HEK293 (cell line): ENCODE measurements around the gene ATP5PO.

Experiments
- CTCF ChIA-PET: fragments of 350-600 bp; formaldehyde crosslinking; extraction: SDS; loops from one replicate; lab custom pipeline; 2021; ENCODE audit warnings: antibody characterized with exemption; lab: Yijun Ruan, JAX
- POLR2A ChIA-PET: fragments of 300-600 bp; formaldehyde crosslinking; extraction: SDS; loops from one replicate; lab custom pipeline; 2020; ENCODE audit warnings: antibody characterized with exemption, inconsistent platforms; lab: Yijun Ruan, JAX
- H3K27ac ChIP-seq: fragments of 200-500 bp; sonication (Bioruptor generic); 2 replicates; pipeline ENCODE4 v1.5.1; 2014; ENCODE audit warnings: low read depth, low read length, control low read depth, inconsistent platforms; ENCODE audit errors: extremely low read depth
- H3K36me3 ChIP-seq, 2 experiments: fragments of 200-500 bp in 1 of 2; sonication (Bioruptor generic) in 1 of 2; 1 replicate in 1 of 2; 2 replicates in 1 of 2; pipeline ENCODE4 v1.5.1; 2014 to 2017; ENCODE audit warnings: inconsistent platforms in 2 of 2, low read length in 2 of 2; ENCODE audit not compliant: control insufficient read depth in 2 of 2, insufficient read depth in 1 of 2
- H3K4me1 ChIP-seq: fragments of 200-500 bp; sonication (Bioruptor generic); 2 replicates; pipeline ENCODE4 v1.5.1; 2014; ENCODE audit warnings: mild to moderate bottlenecking, low read length, inconsistent platforms; ENCODE audit not compliant: control insufficient read depth, insufficient read depth
- H3K4me3 ChIP-seq: 2 replicates; pipeline ENCODE4 v1.5.1; 2011; ENCODE audit warnings: low read depth, mild to moderate bottlenecking, control low read depth, low read length, moderate library complexity
- H3K9me3 ChIP-seq: fragments of 200-500 bp; sonication (Bioruptor generic); 2 replicates; pipeline ENCODE4 v1.5.1; 2014; ENCODE audit warnings: low read depth, low read length, inconsistent platforms; ENCODE audit not compliant: control insufficient read depth, insufficient read depth
- HOXA7 ChIP-seq: sonication (generic); formaldehyde crosslinking; IDR thresholded peaks from 2 replicates; pipeline ENCODE4 v1.8.1; 2022; ENCODE audit warnings: missing genetic modification reagents, borderline replicate concordance
- IKZF3 ChIP-seq: fragments of 450-650 bp; IDR thresholded peaks from 2 replicates; pipeline ENCODE4 v1.5.0; 2018; ENCODE audit warnings: missing biosample characterization, mild to moderate bottlenecking, missing genetic modification characterization, moderate library complexity
- REPIN1 ChIP-seq: fragments of 450-650 bp; formaldehyde crosslinking; IDR thresholded peaks from 2 replicates; pipeline ENCODE4 v1.5.1; 2017; ENCODE audit warnings: missing biosample characterization, missing genetic modification characterization, low read depth
- ZNF138 ChIP-seq: fragments of 450-650 bp; formaldehyde crosslinking; IDR thresholded peaks from 2 replicates; pipeline ENCODE4 v1.5.1; 2016; ENCODE audit warnings: missing biosample characterization, missing genetic modification characterization, borderline replicate concordance
- ZNF157 ChIP-seq: fragments of 450-650 bp; formaldehyde crosslinking; IDR thresholded peaks from 2 replicates; pipeline ENCODE4 v1.5.1; 2016; ENCODE audit warnings: missing biosample characterization, missing genetic modification characterization
- ZNF23 ChIP-seq: fragments of 450-650 bp; formaldehyde crosslinking; IDR thresholded peaks from 2 replicates; pipeline ENCODE4 v1.5.1; 2016; ENCODE audit warnings: missing biosample characterization, missing genetic modification characterization, borderline replicate concordance
- ZNF239 ChIP-seq: fragments of 450-650 bp; formaldehyde crosslinking; IDR thresholded peaks from 2 replicates; pipeline ENCODE4 v1.5.1; 2016; ENCODE audit warnings: missing biosample characterization, missing genetic modification characterization
- ZNF24 ChIP-seq: fragments of 450-650 bp; formaldehyde crosslinking; IDR thresholded peaks from 2 replicates; pipeline ENCODE4 v1.5.1; 2016; ENCODE audit warnings: missing biosample characterization, missing genetic modification characterization
- ZNF274 ChIP-seq, 2 experiments: fragments of 200-500 bp in 1 of 2; fragments of 450-650 bp in 1 of 2; sonication (Bioruptor generic) in 1 of 2; formaldehyde crosslinking in 1 of 2; IDR thresholded peaks; 2 replicates each; pipeline versions ENCODE4 v1.5.1 to v1.6.1; 2014 to 2016; ENCODE audit warnings: borderline replicate concordance in 1 of 2, inconsistent platforms in 1 of 2, low read length in 1 of 2, missing biosample characterization in 1 of 2, missing genetic modification characterization in 1 of 2
- ZNF292 ChIP-seq: fragments of 450-650 bp; formaldehyde crosslinking; IDR thresholded peaks from 2 replicates; pipeline ENCODE4 v1.5.1; 2016; ENCODE audit warnings: low read depth, missing biosample characterization, missing genetic modification characterization, borderline replicate concordance
- ZNF350 ChIP-seq: fragments of 450-650 bp; formaldehyde crosslinking; IDR thresholded peaks from 2 replicates; pipeline ENCODE4 v1.5.0; 2017; ENCODE audit warnings: missing biosample characterization, mild to moderate bottlenecking, missing genetic modification characterization
- ZNF37A ChIP-seq: fragments of 450-650 bp; IDR thresholded peaks from 2 replicates; pipeline ENCODE4 v1.5.1; 2018; ENCODE audit warnings: missing biosample characterization, missing genetic modification characterization
- ZNF398 ChIP-seq: fragments of 450-650 bp; formaldehyde crosslinking; IDR thresholded peaks from 2 replicates; pipeline ENCODE4 v1.5.1; 2017; ENCODE audit warnings: missing biosample characterization, missing genetic modification characterization
- ZNF449 ChIP-seq: fragments of 450-650 bp; formaldehyde crosslinking; IDR thresholded peaks from 2 replicates; pipeline ENCODE4 v1.5.1; 2017; ENCODE audit warnings: missing biosample characterization, mild to moderate bottlenecking, missing genetic modification characterization, moderate library complexity
- ZNF514 ChIP-seq: fragments of 450-650 bp; formaldehyde crosslinking; IDR thresholded peaks from 2 replicates; pipeline ENCODE4 v1.5.1; 2016; ENCODE audit warnings: missing biosample characterization, missing genetic modification characterization
- ZNF521 ChIP-seq: fragments of 450-650 bp; formaldehyde crosslinking; IDR thresholded peaks from 2 replicates; pipeline ENCODE4 v1.5.1; 2017; ENCODE audit warnings: missing biosample characterization, mild to moderate bottlenecking, missing genetic modification characterization
- ZNF639 ChIP-seq: fragments of 450-650 bp; formaldehyde crosslinking; IDR thresholded peaks from 2 replicates; pipeline ENCODE4 v1.5.1; 2016; ENCODE audit warnings: missing biosample characterization, missing genetic modification characterization
- ZNF677 ChIP-seq: fragments of 450-650 bp; IDR thresholded peaks from 2 replicates; pipeline ENCODE4 v1.5.0; 2018; ENCODE audit warnings: missing biosample characterization, mild to moderate bottlenecking, missing genetic modification characterization, moderate library complexity
- ZSCAN30 ChIP-seq: fragments of 450-650 bp; IDR thresholded peaks from 2 replicates; pipeline ENCODE4 v1.5.1; 2018; ENCODE audit warnings: missing biosample characterization, mild to moderate bottlenecking, missing genetic modification characterization, moderate library complexity
- TF ChIP-seq, protein P1 (sequence below): fragments of 450-650 bp; formaldehyde crosslinking; IDR thresholded peaks from 2 replicates; pipeline ENCODE4 v1.5.1; 2016; ENCODE audit warnings: missing biosample characterization, missing genetic modification characterization

Gene ATP5PO

GRCh38 chr21:33951276-33952178 is 35.9 kb upstream of the ATP5PO start (continued):
- TF ChIP-seq, protein P1, sequence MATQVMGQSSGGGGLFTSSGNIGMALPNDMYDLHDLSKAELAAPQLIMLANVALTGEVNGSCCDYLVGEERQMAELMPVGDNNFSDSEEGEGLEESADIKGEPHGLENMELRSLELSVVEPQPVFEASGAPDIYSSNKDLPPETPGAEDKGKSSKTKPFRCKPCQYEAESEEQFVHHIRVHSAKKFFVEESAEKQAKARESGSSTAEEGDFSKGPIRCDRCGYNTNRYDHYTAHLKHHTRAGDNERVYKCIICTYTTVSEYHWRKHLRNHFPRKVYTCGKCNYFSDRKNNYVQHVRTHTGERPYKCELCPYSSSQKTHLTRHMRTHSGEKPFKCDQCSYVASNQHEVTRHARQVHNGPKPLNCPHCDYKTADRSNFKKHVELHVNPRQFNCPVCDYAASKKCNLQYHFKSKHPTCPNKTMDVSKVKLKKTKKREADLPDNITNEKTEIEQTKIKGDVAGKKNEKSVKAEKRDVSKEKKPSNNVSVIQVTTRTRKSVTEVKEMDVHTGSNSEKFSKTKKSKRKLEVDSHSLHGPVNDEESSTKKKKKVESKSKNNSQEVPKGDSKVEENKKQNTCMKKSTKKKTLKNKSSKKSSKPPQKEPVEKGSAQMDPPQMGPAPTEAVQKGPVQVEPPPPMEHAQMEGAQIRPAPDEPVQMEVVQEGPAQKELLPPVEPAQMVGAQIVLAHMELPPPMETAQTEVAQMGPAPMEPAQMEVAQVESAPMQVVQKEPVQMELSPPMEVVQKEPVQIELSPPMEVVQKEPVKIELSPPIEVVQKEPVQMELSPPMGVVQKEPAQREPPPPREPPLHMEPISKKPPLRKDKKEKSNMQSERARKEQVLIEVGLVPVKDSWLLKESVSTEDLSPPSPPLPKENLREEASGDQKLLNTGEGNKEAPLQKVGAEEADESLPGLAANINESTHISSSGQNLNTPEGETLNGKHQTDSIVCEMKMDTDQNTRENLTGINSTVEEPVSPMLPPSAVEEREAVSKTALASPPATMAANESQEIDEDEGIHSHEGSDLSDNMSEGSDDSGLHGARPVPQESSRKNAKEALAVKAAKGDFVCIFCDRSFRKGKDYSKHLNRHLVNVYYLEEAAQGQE (tag by site-specific recombination): no peak
- TF ChIP-seq ZNF157 (tag by site-specific recombination): no peak
- TF ChIP-seq, all 188 proteins: peak for 0

DNA sequence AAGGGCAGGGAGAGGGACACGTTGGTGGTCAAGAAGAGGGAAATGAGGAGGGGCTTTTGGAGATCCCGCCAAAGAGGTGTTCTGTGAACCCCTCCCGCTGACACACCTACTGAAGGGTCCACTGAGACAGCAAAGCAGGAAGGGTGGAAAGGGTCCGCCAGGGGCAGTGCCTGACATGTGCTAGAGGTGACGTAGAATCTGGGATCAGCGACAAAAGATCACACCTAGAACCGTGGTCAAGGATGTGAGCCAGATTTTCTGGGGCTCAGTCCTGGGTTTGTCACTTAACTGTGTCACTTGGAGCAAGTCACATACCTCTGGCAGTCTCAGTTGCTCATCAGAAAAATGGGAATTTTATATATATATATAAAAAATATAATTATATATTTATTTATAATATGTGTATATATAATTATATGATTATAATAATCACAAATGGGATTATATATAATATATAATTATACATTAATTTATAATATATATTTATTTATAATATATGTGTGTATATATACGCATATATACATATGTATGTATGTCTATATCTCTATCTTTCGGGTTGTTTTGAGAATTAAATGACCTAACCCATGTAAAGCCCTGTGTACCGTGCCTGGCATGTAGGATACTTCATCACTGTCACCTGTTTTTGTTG is 35.0 kb upstream of the ATP5PO start:
- Histone ChIP-seq H3K4me3 (no peak overlapping the region), H3K36me3 (peaks cover 0 to 4% of the 10 kb centered on the region in 2 experiments; a peak in 1 of 3 replicates), H3K27ac (no peak overlapping the region), H3K9me3 (no peaks in the 10 kb centered on the region), H3K4me1 (peaks cover 9% of the 10 kb centered on the region)
- ChIA-PET CTCF (interaction anchor here (0.6 to 4.1 kb wide), 2 partner anchors 27 to 319 kb away, joined by 4 to 17 read pairs; no protein-coding TSS in a partner anchor), POLR2A (no interaction called here)
- no peak for TF ChIP-seq ZNF398 (tag by site-specific recombination)
- no peak for TF ChIP-seq ZNF514
- no peak for TF ChIP-seq ZNF677 (tag by site-specific recombination)
- no peak for TF ChIP-seq ZNF23 (tag by site-specific recombination)
- TF ChIP-seq ZNF449 (tag by site-specific recombination): no peak
- TF ChIP-seq ZSCAN30 (tag by site-specific recombination): no peak
- TF ChIP-seq REPIN1: no peak
- no peak for TF ChIP-seq ZNF37A (tag by site-specific recombination)

GRCh38 chr21:33949516-33950430 is 34.2 kb upstream of the ATP5PO start:
- Histone ChIP-seq H3K27ac (no peak overlapping the region), H3K36me3 (peaks cover 0 to 4% of the 10 kb centered on the region in 2 experiments; a peak in 1 of 3 replicates), H3K9me3 (no peaks in the 10 kb centered on the region), H3K4me3 (no peak overlapping the region), H3K4me1 (peaks cover 9% of the 10 kb centered on the region)
- ChIA-PET POLR2A (no interaction called here), CTCF (interaction anchor here (0.6 to 4.1 kb wide), 2 partner anchors 9 to 26 kb away, joined by 3 to 17 read pairs; no protein-coding TSS in a partner anchor)
- TF ChIP-seq ZNF239 (tag by site-specific recombination): no peak
- no peak for TF ChIP-seq ZNF350 (tag by site-specific recombination)
- TF ChIP-seq HOXA7 (CRISPR knock-in tag): no peak
- TF ChIP-seq ZNF292: no peak
- no peak for TF ChIP-seq ZNF274 (IDR thresholded peaks at IDR 0.05; ENCODE audit: low read length)
- TF ChIP-seq ZNF274 (tag by site-specific recombination; IDR thresholded peaks at IDR 0.05; ENCODE audit: borderline replicate concordance): no peak
- no peak for TF ChIP-seq ZNF521 (tag by site-specific recombination)
- no peak for TF ChIP-seq ZNF138
- TF ChIP-seq ZNF639: no peak
- no peak for TF ChIP-seq ZNF24 (tag by site-specific recombination)
- TF ChIP-seq IKZF3 (tag by site-specific recombination): no peak
